ENCODE data around the gene GTF2IRD2.
"Not testable (repeated sequence)": the region's sequence is repeated elsewhere in the genome, so short reads cannot be mapped to it uniquely, and the experiment has no call there.

GTF2IRD2 gene

DNA sequence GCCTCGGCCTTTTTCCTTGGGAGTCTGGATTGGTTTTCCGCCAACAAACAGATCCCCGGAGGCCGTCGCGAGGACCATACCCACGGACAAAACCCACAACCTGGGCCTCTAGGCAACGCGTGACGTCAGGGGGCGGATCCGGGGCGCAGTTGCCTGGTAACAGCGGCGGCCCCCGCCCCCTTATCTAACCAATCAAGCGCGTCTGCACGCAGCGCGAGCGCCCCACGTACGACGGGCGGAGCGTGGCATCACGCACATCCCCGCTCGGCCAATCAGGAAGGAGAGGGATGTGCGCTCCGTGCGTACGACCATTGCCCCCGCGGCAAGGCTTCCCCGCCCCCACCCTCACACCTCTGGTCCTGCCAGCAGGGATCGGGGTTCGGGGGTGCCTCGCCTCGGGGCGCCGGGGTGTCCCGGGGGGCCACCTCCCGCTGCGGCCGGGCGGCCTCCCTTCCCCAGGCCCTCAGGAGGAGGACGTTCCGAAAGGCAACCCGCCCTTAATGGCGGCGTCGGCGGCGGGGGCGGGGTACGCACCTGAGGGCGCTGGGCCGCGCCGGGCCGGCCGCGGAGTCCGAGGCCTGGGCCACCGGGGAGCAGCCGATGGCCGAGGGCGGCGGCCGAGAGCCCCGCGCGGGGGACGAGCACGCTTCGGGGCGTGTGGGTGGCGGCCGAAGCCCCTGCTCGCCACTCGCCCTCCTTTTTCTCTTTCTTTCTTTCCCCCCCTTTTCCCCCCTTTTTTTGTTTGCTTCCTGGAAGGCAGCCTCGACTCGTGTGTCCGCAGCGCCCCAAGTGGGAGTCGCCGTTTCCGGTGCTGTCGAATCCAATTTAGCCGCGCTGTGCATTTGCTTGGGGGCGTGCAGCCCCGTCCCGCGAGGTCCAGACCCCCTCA is at the start of gene GTF2IRD2:
Gene GTF2IRD2 (minus strand): TSS at position 773 of the 889 bp plus-strand sequence. CDS start 15,227 bp downstream, outside the sequence.
- not testable (repeated sequence) for DNase-seq (ENCODE audit: low spot score)

DNA sequence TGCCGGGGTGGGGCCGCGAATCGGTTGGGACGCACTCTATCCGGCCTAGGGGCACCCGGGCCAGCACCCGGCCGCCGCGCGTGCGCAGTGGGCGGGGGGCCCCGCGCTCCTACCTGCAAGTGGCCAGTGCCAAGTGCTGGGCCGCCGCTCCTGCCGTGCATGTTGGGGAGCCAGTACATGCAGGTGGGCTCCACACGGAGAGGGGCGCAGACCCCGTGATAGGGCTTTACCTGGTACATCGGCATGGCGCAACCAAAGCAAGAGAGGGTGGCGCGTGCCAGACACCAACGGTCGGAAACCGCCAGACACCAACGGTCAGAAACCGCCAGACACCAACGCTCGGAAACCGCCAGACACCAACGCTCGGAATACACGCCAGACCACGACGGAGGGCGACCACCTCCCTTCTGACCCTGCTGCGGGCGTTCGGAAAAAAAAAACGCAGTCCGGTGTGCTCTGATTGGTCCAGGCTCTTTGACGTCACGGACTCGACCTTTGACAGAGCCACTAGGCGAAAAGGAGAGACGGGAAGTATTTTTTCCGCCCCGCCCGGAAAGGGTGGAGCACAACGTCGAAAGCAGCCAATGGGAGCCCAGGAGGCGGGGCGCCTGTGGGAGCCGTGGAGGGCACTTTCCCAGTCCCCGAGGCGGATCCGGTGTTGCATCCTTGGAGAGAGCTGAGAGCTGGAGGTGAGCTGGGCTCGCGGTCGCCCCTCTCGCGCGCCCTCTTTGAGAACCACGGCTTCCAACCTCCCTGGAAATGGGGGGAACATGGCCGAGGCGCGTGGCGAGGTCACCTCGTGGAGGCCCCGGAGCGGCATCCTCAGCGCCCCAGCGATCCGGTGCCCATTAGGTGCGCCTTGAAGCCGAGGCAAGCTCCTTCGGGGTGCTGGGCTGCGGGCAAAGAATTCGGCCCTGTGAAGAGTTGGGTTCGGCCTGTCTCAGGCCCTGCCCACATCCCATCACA is 39.0 kb upstream of the GTF2IRD2 start:
- not testable (repeated sequence) for DNase-seq (ENCODE audit: low spot score)

DNA sequence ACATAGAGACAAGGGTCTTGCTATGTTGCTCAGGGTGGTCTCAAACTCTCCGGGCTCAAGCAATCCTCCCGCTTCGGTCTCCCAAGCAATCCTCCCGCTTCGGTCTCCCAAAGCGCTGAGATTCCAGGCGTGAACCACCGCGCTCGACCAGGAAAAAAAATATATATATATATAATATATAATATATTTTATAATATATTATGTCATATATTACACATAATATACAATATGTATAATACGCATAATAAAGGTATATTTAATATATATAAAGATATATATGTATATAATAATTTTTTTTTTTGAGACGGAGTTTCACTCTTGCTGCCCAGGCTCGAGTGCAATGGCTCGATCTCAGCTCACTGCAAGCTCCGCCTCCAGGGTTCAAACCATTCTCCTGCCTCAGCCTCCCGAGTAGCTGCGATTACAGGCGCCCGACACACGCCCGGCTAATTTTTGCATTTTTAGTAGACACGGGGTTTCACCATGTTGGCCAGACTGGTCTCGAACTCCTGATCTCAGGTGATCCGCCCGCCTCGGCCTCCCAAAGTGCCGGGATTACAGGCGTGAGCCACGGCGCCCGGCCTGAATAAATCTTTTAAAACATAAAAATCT is 38.2 kb upstream of the GTF2IRD2 start:
- not testable (repeated sequence) for DNase-seq (ENCODE audit: low spot score)

DNA sequence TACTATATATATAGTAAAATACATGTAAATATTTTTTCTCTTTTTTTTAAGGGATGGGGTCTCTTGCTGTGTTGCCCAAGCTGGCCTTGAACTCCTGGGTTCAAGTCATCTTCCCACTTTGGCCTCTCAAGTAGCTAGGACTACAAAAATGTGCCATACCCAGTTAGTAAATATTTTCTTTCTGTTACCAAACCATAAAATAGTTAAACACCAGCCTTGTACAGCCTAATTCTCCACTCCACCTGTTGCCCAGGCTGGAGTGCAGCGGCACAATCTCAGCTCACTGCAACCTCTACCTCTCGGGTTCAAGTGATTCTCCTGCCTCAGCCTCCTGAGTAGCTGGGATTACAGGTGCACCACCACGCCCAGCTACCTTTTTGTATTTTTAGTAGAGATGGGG is 33.9 kb upstream of the GTF2IRD2 start:
- not testable (repeated sequence) for DNase-seq (ENCODE audit: low spot score)

DNA sequence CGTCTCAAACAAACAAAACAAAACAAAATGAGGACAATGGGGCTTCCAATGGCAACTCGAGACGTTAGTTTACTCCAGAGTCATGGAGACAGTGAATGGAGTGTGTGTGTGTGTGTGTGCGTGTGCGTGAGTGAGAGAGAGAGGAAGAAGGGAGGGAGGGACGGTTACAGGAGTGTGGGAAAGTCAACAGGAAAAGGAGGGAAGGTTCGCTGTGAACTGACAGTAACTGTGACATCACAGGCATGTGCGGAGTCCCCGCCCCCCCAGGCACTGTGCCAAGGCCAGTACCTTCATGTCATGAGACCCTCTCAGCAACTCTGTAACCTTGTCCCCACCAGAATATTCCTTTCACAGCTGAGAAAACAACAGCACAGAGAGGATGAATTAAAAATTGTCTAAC is 30.7 kb upstream of the GTF2IRD2 start:
- DNase-seq (ENCODE audit: low spot score) = not testable (repeated sequence)

DNA sequence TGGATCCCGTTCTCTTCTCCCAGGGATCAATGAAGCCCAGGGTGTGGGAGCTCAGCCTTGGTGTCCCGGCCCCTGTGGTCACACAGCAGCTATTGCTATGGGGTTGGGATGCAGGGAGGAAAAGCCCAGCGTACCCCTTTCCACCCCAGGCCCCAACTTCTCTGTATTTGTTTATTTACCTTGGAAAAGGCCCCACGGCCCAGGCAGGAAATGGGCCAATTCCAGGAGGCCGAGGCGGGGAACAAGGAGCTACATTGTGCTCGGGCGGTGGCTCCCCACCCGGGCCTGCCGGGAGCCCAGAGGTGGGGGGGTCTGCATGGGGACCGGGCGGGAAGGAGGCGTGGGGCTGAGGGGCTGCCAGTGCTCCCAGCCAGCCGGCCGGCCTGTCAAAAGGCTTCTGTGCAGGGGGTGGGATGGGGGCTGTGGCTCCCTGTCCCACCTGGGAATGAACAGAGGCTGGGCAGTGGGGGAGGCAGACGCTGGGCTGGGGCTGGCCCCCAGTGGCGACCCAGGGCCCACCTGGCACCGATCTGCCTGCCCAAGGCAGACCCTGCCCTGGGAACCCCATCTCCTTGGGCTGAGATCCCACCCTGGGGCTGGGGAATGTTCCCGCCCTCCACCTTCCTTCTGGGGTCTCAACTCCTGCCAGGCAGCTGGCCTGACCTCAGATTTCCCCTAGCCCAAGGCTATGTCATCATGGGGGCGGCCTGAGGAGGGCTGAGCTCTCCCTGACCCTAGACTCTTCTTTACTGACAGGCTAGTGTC is 23.5 kb upstream of the GTF2IRD2 start:
- DNase-seq (ENCODE audit: low spot score) = not testable (repeated sequence)

DNA sequence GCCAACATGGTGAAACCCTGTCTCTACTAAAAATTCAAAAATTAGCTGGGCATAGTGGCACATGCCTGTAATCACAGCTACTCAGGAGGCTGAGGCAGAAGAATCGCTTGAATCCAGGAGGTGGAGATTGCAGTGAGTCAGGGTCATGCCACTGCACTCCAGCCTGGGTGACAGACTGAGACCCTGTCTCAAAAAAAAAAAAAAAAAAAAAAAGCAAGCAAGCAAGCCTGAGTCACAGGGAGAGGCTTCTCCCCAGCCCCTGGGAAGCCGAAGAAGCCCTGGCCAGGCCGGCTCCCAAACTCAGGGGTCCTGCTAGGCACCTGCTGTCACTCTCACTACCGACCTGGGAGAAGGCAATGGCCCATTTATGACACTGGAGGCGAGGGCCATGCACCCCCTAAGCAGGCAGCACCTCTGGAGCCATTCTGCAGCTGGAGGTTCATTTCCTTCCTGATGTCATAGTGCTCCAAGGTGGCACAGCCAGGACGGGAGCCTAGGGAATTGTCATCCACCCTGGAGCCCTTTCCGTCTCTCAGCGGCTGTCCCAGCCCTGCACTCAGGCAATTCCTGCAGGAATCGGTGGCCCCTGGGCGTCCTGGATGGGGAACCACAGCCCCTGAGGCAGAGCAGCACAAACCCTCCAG is 22.8 kb upstream of the GTF2IRD2 start:
- not testable (repeated sequence) for DNase-seq (ENCODE audit: low spot score)

DNA sequence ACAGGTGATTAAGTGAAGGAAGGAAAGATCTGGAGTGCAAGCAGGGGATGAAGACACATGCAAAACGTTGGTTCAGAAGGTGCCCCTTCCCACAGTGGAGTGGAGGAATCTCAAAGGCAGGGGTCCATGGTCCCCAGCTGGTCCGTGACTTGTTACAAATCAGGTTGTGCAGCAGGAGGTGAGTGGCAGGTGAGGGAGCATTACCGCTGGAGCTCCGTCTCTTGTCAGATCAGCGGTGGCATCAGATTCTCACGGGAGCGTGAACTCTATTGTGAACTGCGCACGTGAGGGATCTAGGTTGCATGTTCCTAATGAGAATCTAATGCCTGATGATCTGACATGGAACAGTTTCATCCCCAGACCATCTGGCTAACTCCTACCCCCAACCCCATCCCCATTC is 21.1 kb upstream of the GTF2IRD2 start:
- DNase-seq (ENCODE audit: low spot score) = not testable (repeated sequence)

DNA sequence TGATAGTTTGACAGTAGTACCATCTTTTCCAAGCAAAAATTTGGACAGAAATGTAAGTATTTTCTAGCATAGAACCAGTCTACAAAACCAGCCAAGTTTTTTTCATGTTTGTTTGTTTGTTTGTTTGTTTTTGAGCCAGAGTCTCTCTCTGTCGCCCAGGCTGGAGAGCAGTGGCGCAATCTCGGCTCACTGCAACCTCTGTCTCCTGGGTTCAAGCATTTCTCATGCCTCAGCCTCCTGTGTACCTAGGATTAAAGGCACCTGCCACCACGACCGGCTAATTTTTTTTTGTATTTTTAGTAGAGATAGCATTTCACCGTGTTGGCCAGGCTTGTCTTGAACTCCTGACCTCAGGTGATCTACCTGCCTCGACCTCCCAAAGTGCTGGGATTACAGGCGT is 14.4 kb upstream of the GTF2IRD2 start:
- DNase-seq (ENCODE audit: low spot score) = not testable (repeated sequence)

DNA sequence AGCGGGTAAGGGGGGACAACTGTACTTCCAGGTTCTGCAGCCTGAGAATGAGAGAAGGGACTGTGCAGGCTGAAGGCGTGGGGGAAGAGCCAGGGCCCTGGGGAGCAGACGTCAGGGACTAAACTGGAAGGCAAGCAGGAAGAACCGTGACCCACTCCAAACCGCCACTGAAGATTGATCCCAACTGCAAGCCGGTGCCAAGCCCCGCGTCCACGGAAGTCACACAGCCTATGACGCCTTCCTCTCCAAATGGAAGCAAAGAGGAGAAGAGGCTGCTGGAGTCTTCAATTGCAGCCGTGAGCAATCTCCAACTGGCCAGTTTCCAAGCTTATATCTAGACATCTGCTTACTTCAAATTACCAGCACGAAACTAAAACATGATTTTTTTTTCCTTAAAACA is 1.6 kb downstream of the GTF2IRD2 start:
- not testable (repeated sequence) for DNase-seq (ENCODE audit: low spot score)

DNA sequence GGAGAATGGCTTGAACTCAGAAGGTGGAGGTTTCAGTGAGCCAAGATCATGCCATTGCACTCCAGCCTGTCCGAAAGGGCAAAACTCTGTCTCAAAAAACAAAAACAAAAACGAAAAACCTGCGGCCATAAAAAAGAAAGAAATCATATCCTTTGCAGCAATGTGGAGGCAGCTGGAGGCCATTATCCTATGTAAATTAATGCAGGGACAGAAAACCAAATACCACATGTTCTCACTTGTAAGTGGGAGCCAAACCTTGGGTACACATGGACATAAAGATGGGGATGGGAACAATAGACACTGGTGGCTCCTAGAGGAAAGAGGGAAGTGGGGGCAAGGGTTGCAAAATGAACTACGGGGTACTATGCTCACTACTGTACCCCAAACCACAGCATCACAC is 21.0 kb downstream of the GTF2IRD2 start:
- not testable (repeated sequence) for DNase-seq (ENCODE audit: low spot score)

DNA sequence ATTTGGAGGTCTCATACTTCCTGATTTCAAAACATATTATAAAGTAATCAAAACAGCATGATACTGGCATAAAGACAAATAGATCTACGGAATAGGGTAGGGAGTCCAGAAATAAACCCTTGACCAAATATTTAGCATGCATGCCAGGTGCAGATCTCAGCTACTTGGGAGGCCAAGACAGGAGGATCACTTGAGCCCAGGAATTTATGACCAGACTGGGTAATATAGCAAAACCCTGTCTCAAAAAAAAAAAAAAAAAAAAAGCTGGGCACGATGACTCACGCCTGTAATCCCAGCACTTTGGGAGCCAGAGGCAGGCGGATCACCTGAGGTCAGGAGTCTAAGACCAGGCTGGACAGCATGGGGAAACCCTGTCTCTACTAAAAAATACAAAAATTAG is 21.4 kb downstream of the GTF2IRD2 start:
- not testable (repeated sequence) for DNase-seq (ENCODE audit: low spot score)

DNA sequence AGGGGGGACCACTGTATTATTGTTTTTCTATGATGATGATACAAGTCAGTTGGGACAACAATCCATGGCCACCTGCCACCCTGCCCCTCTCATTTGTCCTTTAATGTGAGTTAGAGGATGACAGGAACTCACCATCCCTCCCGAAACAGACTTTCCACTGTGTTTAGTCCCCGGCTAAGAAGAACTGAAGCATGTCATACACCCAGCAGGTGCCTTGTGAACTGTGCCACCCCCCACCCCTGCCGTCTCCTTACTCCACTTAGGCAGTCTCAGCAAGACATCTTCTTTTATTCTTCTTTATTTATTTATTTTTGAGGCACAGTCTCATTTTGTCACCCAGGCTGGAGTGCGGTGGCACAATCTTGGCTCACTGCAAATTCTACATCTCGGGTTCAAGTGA is 30.1 kb downstream of the GTF2IRD2 start:
- DNase-seq (ENCODE audit: low spot score) = not testable (repeated sequence)

DNA sequence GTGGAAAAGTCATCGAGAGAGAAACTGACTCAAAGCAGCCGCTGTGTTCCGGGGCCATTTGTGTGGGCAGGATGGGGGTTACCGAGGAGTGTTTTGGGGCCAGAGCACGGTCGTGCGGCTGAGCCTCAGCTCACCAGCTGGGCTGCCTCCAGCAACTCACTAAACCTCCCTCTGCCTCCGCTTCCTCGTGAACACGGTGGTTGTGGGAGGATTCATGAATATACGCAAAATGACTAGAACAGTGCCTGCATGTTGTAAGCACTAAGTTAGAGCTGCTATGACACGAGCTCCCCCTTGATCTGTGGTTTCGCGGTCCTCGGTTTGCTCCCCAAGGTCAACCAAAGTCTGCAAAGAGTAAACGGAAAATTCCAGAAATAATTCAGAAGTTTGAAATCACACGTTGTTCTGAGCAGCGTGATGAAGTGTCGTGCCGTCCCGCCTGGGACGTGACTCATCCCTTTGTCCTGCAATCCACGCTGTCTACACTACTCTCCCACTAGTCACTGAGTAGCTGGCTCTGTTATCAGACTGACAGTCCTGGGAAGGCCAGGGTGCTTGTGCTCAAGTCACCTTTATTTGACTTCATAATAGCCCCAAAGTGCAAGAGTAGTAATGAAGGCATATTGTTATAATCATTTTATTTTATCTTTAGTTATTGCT is 31.1 kb downstream of the GTF2IRD2 start:
- DNase-seq (ENCODE audit: low spot score) = not testable (repeated sequence)

DNA sequence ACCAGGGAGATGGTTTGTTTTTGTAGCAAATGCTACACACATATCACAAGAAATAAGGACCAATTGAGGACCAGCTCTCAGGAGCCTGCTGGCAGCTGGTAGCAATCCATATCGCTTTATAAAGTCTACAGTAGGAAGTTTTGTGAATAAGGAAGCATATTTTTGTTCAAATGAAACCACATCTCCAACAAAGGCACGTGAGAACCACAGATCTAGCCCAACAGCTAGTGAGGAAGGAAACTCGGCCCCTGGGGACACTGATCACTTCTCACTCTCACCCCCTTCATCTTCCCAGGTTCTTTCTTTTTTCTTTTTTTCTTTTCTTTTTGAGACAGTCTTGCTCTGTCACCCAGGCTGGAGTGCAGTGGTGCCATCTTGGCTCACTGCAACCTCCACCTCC is 35.5 kb downstream of the GTF2IRD2 start:
- not testable (repeated sequence) for DNase-seq (ENCODE audit: low spot score)

DNA sequence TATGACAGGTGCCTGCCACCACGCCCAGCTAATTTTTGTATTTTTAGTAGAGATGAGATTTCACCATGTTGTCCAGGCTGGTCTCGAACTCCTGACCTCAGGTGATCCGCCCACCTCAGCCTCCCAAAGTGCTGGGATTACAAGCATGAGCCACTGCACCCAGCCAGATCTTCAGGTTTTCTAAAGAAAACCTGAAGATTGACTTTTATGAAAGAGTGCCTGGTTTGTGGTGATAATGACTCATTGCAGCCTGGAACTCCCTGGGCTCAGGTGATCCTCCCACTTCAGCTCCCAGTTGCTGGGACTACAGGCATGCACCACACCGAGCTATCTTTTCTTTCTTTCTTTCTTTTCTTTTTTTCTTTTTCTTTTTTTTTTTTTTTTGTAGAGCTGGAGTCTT is 52.8 kb downstream of the GTF2IRD2 start:
- DNase-seq (ENCODE audit: low spot score) = not testable (repeated sequence)

DNA sequence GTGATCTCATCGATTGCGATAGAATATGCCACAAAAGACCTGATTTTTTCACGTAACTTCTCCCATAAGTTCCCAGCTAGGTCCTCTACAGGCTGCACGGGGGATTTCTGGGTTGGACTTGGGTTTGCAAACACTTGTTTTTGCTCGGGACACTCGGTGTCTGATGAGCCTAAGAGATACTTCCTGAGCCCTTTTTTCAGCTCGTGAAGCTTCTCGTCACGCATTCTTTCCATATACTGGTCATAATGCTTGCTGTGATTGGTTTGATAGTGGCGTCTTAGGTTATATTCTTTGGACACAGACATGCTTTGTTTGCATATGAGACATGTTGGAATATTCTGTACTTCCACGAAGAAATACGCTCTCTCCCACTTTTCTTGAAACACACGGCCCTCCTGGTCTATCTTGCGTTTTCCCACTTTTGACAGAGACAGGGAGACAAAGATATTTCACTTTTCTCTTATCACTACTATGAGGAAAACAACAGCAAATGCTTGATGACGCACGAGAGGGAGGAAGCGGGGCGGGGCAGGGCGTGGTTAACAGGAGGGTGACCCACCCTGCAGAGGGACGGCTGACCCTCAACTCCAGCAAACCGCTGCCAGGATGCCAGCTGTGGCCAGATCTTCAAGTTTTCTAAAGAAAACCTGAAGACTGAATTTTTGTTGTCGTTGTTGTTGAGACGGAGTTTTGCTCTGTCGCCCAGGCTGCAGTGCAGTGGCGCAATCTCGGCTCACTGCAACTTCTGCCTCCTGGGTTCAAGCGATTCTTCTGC is 53.4 kb downstream of the GTF2IRD2 start:
- DNase-seq (ENCODE audit: low spot score) = not testable (repeated sequence)

DNA sequence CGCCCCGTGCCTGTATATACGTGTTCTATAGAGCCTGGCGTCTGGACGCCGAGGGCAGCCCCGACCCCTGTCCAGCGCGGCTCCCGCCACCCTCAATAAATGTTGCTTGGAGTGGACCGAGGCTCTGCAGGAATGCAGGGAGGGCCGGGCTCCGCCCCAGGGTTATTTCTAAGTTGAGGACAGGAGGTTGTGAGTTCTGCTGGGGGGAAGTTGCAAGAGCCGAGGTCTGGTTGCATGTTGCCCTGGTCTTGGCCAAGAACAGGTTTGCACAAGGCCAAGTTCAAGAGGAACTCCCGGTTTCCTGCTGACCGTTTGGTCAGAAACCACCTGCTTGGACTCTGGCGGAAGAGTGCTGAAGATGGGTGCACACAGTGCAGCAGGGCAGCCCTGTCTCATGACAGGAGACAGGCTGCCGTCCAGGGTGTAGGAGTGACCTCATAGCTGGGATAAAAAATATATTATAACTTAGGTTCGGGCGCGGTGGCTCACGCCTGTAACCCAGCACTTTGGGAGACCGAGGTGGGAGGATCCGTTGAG is 62.1 kb downstream of the GTF2IRD2 start:
- DNase-seq (ENCODE audit: low spot score) = not testable (repeated sequence)
